K562 (cell line): ENCODE measurements around the gene KCNA4. TPM values are rescaled to one million over a fixed set of nuclear protein-coding genes. Genes with fewer than 3 reads are reported as not detected.

ENCODE experiments used
- ATAC-seq: fragments of 200-7000 bp; cut with Tn5 transposase; 3 replicates; pipeline ENCODE4 v1.9.1; 2020; ENCODE audit warnings: moderate library complexity
- BruUV-seq: library from RNA; stranded (reverse); fragments of 400-500 nt; replicated peaks from 2 replicates; lab custom pipeline; 2021; lab: Mats Ljungman, UMichigan
- CTCF ChIA-PET: fragments of 300-600 bp; formaldehyde crosslinking; extraction: SDS; loops from one replicate; lab custom pipeline; 2021; ENCODE audit warnings: low intra/inter-chr PET ratio; lab: Yijun Ruan, JAX
- POLR2A ChIA-PET: fragments of 300-600, 350-650 bp; sonication (Branson Sonifier 250); formaldehyde crosslinking; extraction: SDS; loops from one replicate; lab custom pipeline; 2021; ENCODE audit warnings: antibody characterized with exemption, inconsistent platforms; lab: Yijun Ruan, JAX
- DNase-seq, 4 experiments: peaks; one replicate each; pipeline versions ENCODE4 v3.0.0 to v3.0.0-alpha.2; 2011 to 2018; ENCODE audit warnings: low spot score in 3 of 4, mixed read lengths in 3 of 4; ENCODE audit errors: extremely low read depth in 1 of 4
- FAIRE-seq: peaks from 2 replicates; lab custom pipeline; 2011; peaks lifted over from hg19 to GRCh38; lab: Jason Lieb, UNC
- H2AFZ ChIP-seq: 2 replicates; pipeline ENCODE4 v1.6.0; 2011; ENCODE audit warnings: low read depth, low read length, control low read depth, inconsistent platforms
- H3K27ac ChIP-seq: fragments of 200-600 bp; 3 replicates; pipeline ENCODE4 v1.8.0; 2011; ENCODE audit warnings: low read depth, mild to moderate bottlenecking, control low read depth, inconsistent platforms, low read length, moderate library complexity, mixed read lengths; ENCODE audit errors: extremely low read depth
- H3K27me3 ChIP-seq, 2 experiments: fragments of 300-600 bp in 1 of 2; 2 replicates in 1 of 2; 3 replicates in 1 of 2; pipeline versions ENCODE4 v1.6.0 to v1.8.0; 2011; ENCODE audit warnings: inconsistent platforms in 2 of 2, low read length in 2 of 2, mild to moderate bottlenecking in 1 of 2, mixed read lengths in 1 of 2, moderate library complexity in 1 of 2; ENCODE audit not compliant: control insufficient read depth in 2 of 2, insufficient read depth in 2 of 2
- H3K36me3 ChIP-seq: fragments of 300-600 bp; 3 replicates; pipeline ENCODE4 v1.8.0; 2011; ENCODE audit warnings: mild to moderate bottlenecking, low read length, inconsistent platforms; ENCODE audit not compliant: control insufficient read depth, insufficient read depth
- H3K4me1 ChIP-seq, 2 experiments: fragments of 200-600 bp in 1 of 2; replicated peaks in 1 of 2; 2 replicates in 1 of 2; 3 replicates in 1 of 2; pipeline versions ENCODE4 v1.5.1 to v1.8.0; 2011; ENCODE audit warnings: inconsistent platforms in 2 of 2, low read length in 2 of 2, mild to moderate bottlenecking in 1 of 2, mixed read lengths in 1 of 2, moderate library complexity in 1 of 2; ENCODE audit not compliant: control insufficient read depth in 2 of 2, insufficient read depth in 2 of 2
- H3K4me2 ChIP-seq: 2 replicates; pipeline ENCODE4 v1.6.1; 2011; ENCODE audit warnings: low read length, control low read depth, inconsistent platforms, mixed read lengths; ENCODE audit not compliant: insufficient read depth
- H3K4me3 ChIP-seq: fragments of 200-600 bp; sonication (generic), shearing (Covaris generic); 2 replicates; pipeline ENCODE4 v1.5.1; 2016; ENCODE audit warnings: control low read depth, inconsistent platforms
- H3K79me2 ChIP-seq: fragments of 200-600 bp; 3 replicates; pipeline ENCODE4 v1.8.0; 2011; ENCODE audit warnings: low read length, inconsistent platforms; ENCODE audit not compliant: control insufficient read depth, insufficient read depth
- H3K9ac ChIP-seq, 2 experiments: 2 replicates each; pipeline versions ENCODE4 v1.6.0 to v1.6.1; 2011; ENCODE audit warnings: low read depth in 2 of 2, low read length in 2 of 2, control low read depth in 1 of 2, inconsistent platforms in 1 of 2, mild to moderate bottlenecking in 1 of 2, mixed read lengths in 1 of 2; ENCODE audit not compliant: insufficient read depth in 1 of 2
- H3K9me1 ChIP-seq: one replicate; pipeline ENCODE4 v1.6.0; 2011; ENCODE audit warnings: inconsistent platforms, mild to moderate bottlenecking, low read length, moderate library complexity; ENCODE audit not compliant: control insufficient read depth, insufficient read depth
- H3K9me3 ChIP-seq: replicated peaks from 2 replicates; pipeline ENCODE4 v1.5.1; 2011; ENCODE audit warnings: low read depth, low read length, inconsistent platforms; ENCODE audit not compliant: control insufficient read depth, insufficient read depth
- H4K20me1 ChIP-seq: replicated peaks from 2 replicates; pipeline ENCODE4 v1.6.1; 2011; ENCODE audit warnings: low read length, inconsistent platforms, mixed read lengths; ENCODE audit not compliant: control insufficient read depth, insufficient read depth
- ATF1 ChIP-seq, 2 experiments: fragments of 450-650 bp in 1 of 2; IDR thresholded peaks; 2 replicates each; pipeline ENCODE4 v1.6.1; 2016; ENCODE audit warnings: missing compliant biosample characterization in 1 of 2, missing genetic modification characterization in 1 of 2
- CBX2 ChIP-seq: fragments of 200-600 bp; sonication (generic); IDR thresholded peaks from one replicate; pipeline ENCODE4 v1.6.1; 2012; ENCODE audit warnings: mild to moderate bottlenecking, low read length, inconsistent platforms; ENCODE audit not compliant: insufficient read depth, poor library complexity, severe bottlenecking
- GATAD2A ChIP-seq: fragments of 450-650 bp; IDR thresholded peaks from 2 replicates; pipeline ENCODE4 v1.6.1; 2017
- GTF2E2 ChIP-seq: fragments of 200-800 bp; sonication (Bioruptor generic); IDR thresholded peaks from 2 replicates; pipeline ENCODE4 v1.6.1; 2016; ENCODE audit warnings: missing genetic modification characterization, missing compliant biosample characterization
- HSF4 ChIP-seq: fragments of 250-450 bp; sonication (Bioruptor Pico); IDR thresholded peaks from 2 replicates; pipeline ENCODE4 v2.1.2; 2022; ENCODE audit warnings: mild to moderate bottlenecking, moderate library complexity, borderline replicate concordance
- IRF2 ChIP-seq: sonication (generic); formaldehyde crosslinking; IDR thresholded peaks from 2 replicates; pipeline ENCODE4 v1.8.1; 2022; ENCODE audit warnings: mild to moderate bottlenecking, missing genetic modification reagents
- KAT7 ChIP-seq: sonication (generic); formaldehyde crosslinking; IDR thresholded peaks from 2 replicates; pipeline ENCODE4 v1.8.0; 2022; ENCODE audit warnings: missing genetic modification reagents, mild to moderate bottlenecking, borderline replicate concordance
- MAFG ChIP-seq: fragments of 450-650 bp; conservative IDR thresholded peaks from 2 replicates; pipeline ENCODE4 v1.6.1; 2016; ENCODE audit warnings: missing genetic modification characterization, missing compliant biosample characterization
- MAZ ChIP-seq, 2 experiments: fragments of 450-650 bp in 1 of 2; sonication (generic) in 1 of 2; formaldehyde crosslinking; IDR thresholded peaks in 1 of 2; conservative IDR thresholded peaks in 1 of 2; 2 replicates each; pipeline versions ENCODE4 v1.4.0 to v1.5.0; 2020; ENCODE audit warnings: mild to moderate bottlenecking in 1 of 2, missing genetic modification reagents in 1 of 2
- NONO ChIP-seq, 2 experiments: fragments of 200-400 bp in 1 of 2; fragments of 450-650 bp in 1 of 2; formaldehyde crosslinking in 1 of 2; IDR thresholded peaks; 2 replicates each; pipeline ENCODE4 v1.6.1; 2017; ENCODE audit warnings: low read depth in 2 of 2, mild to moderate bottlenecking in 2 of 2, moderate library complexity in 2 of 2, low read length in 1 of 2
- ZFP30 ChIP-seq: fragments of 250-450 bp; sonication (Bioruptor Pico); IDR thresholded peaks from 2 replicates; pipeline ENCODE4 v1.8.0; 2022; ENCODE audit warnings: moderate library complexity, mild to moderate bottlenecking, inconsistent platforms, borderline replicate concordance
- ZNF143 ChIP-seq: sonication (generic); formaldehyde crosslinking; IDR thresholded peaks from 2 replicates; pipeline ENCODE4 v1.9.0; 2022; ENCODE audit warnings: mild to moderate bottlenecking, missing genetic modification reagents
- ZNF780A ChIP-seq: fragments of 250-450 bp; sonication (Bioruptor Pico); IDR thresholded peaks from 2 replicates; pipeline ENCODE4 v1.5.0; 2021; ENCODE audit warnings: mild to moderate bottlenecking
- WGBS: fragments of 100-300 bp; shearing (Covaris generic); methylation state at CpG from one replicate; pipeline ENCODE4 v1.1.6; 2016; ENCODE audit warnings: low coverage, mixed read lengths; ENCODE audit not compliant: insufficient coverage; ENCODE audit errors: missing lambda C conversion rate; 5-methylcytosine and 5-hydroxymethylcytosine counted together
- in situ Hi-C: fragments of 300-500 bp; cut with MboI; formaldehyde crosslinking; loops from 4 replicates; pipeline ENCODE4 v1.15.0; 2018; ENCODE audit warnings: inconsistent platforms, mixed read lengths
- intact Hi-C: fragments of 100-400 bp; cut with micrococcal nuclease; formaldehyde crosslinking; loops from 2 replicates; pipeline ENCODE4 v1.14.2; 2022
- polyA plus RNA-seq, 8 experiments: library from polyadenylated mRNA; depleted of rRNA in 4 of 8; stranded (reverse) in 5 of 8; unstranded in 3 of 8; fragments of >200 nt; fragmentation: Nextera tagmentation in 2 of 8; fragmentation: Illumina TruSeq in 1 of 8; extraction: Ambion mirVana in 2 of 8; extraction: Trizol in 1 of 8; gene quantifications; 2 replicates each; pipeline versions ENCODE4 v1.2.1 to v1.2.3, GENCODE V29; 2011 to 2014; ENCODE audit warnings: inconsistent platforms in 1 of 8, missing spikeins in 1 of 8
- total RNA-seq, 7 experiments: library from RNA; depleted of rRNA in 6 of 7; stranded (reverse); fragments of >200 nt in 6 of 7; fragmentation: Illumina TruSeq in 2 of 7; extraction: Trizol in 2 of 7; gene quantifications; 2 replicates each; pipeline versions ENCODE4 v1.2.1 to v1.2.3, GENCODE V29; 2011 to 2021; ENCODE audit warnings: low replicate concordance in 1 of 7
- TF ChIP-seq, protein P1 (sequence below): fragments of 250-450 bp; sonication (Bioruptor Pico); IDR thresholded peaks from 2 replicates; pipeline ENCODE4 v1.4.0; 2020
- TF ChIP-seq, protein P2 (sequence below), 2 experiments: IDR thresholded peaks in 1 of 2; conservative IDR thresholded peaks in 1 of 2; 2 replicates each; pipeline ENCODE4 v1.6.1; 2016; ENCODE audit warnings: low read depth in 2 of 2, mild to moderate bottlenecking in 1 of 2, missing compliant biosample characterization in 1 of 2, missing genetic modification characterization in 1 of 2, moderate library complexity in 1 of 2

The KCNA4 gene
- total and polyA plus RNA-seq, 9 of the 15 experiments (the other 6 are each of a cell fraction or from before 2014, with no cell fraction given), result not detected

DNA sequence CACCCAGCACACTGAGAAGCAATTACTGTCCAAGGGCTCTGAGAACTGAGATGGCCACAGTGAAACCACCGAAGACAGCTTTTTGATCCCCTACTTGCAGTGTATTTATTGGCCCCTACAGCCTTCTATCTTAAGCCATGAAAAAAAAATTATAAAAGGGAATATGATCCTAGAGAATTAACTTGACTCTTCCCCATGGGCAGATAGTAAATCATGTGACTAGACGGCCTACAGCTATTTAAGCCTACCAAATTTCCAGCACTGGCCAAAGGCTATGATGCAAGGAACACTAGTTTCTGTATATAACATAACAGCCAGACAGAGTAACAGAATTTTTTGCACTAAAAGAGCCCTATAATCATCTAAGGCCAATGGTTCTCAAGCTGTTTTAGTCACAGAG, 53.8 kb downstream of the KCNA4 start:
- FAIRE-seq (no peak), ATAC-seq (no peak), DNase-seq (no peak)
- in situ Hi-C loops, result no loop called here
- POLR2A ChIA-PET, result no interaction called here
- intact Hi-C loops, result no loop called here
- CTCF ChIA-PET, result no interaction called here
- BruUV-seq, result no TSS peak
- 0% methylated on average over 2 of the region's 2 CpGs for WGBS
- Histone ChIP-seq H3K4me2 (no peak overlapping the region), H3K27me3 (no peaks in the 10 kb centered on the region), H3K27ac (no peak overlapping the region), H3K4me3 (no peak overlapping the region), H3K4me1 (no peaks in the 10 kb centered on the region), H3K9me3 (no peaks in the 10 kb centered on the region), H4K20me1 (no peaks in the 10 kb centered on the region), H3K9me1 (no peaks in the 10 kb centered on the region), H3K9ac (no peak overlapping the region), H2AFZ (no peak overlapping the region), H3K79me2 (no peaks in the 10 kb centered on the region), H3K36me3 (no peaks in the 10 kb centered on the region)
- no peak for TF ChIP-seq CBX2
- TF ChIP-seq IRF2 (CRISPR knock-in tag), result no peak
- TF ChIP-seq GTF2E2 (tag), result no peak
- TF ChIP-seq, protein P1, sequence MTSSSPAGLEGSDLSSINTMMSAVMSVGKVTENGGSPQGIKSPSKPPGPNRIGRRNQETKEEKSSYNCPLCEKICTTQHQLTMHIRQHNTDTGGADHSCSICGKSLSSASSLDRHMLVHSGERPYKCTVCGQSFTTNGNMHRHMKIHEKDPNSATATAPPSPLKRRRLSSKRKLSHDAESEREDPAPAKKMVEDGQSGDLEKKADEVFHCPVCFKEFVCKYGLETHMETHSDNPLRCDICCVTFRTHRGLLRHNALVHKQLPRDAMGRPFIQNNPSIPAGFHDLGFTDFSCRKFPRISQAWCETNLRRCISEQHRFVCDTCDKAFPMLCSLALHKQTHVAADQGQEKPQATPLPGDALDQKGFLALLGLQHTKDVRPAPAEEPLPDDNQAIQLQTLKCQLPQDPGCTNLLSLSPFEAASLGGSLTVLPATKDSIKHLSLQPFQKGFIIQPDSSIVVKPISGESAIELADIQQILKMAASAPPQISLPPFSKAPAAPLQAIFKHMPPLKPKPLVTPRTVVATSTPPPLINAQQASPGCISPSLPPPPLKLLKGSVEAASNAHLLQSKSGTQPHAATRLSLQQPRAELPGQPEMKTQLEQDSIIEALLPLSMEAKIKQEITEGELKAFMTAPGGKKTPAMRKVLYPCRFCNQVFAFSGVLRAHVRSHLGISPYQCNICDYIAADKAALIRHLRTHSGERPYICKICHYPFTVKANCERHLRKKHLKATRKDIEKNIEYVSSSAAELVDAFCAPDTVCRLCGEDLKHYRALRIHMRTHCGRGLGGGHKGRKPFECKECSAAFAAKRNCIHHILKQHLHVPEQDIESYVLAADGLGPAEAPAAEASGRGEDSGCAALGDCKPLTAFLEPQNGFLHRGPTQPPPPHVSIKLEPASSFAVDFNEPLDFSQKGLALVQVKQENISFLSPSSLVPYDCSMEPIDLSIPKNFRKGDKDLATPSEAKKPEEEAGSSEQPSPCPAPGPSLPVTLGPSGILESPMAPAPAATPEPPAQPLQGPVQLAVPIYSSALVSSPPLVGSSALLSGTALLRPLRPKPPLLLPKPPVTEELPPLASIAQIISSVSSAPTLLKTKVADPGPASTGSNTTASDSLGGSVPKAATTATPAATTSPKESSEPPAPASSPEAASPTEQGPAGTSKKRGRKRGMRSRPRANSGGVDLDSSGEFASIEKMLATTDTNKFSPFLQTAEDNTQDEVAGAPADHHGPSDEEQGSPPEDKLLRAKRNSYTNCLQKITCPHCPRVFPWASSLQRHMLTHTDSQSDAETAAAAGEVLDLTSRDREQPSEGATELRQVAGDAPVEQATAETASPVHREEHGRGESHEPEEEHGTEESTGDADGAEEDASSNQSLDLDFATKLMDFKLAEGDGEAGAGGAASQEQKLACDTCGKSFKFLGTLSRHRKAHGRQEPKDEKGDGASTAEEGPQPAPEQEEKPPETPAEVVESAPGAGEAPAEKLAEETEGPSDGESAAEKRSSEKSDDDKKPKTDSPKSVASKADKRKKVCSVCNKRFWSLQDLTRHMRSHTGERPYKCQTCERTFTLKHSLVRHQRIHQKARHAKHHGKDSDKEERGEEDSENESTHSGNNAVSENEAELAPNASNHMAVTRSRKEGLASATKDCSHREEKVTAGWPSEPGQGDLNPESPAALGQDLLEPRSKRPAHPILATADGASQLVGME (CRISPR knock-in tag), result no peak
- no peak for TF ChIP-seq GATAD2A
- TF ChIP-seq NONO (IDR thresholded peaks at IDR 0.05; ENCODE audit: low read depth in 2 of 2, low read length in 1 of 2), result no peak
- no peak for TF ChIP-seq MAZ (CRISPR knock-in tag; conservative IDR thresholded peaks at IDR 0.05 in 1 of 2, IDR thresholded peaks at IDR 0.05 in 1 of 2)
- no peak for TF ChIP-seq ZNF780A (CRISPR knock-in tag)
- no peak for TF ChIP-seq ZFP30
- no peak for TF ChIP-seq HSF4 (CRISPR knock-in tag)
- no peak for TF ChIP-seq ATF1 (CRISPR knock-in tag; IDR thresholded peaks at IDR 0.05)
- no peak for TF ChIP-seq ATF1 (tag; IDR thresholded peaks at IDR 0.05)
- no peak for TF ChIP-seq KAT7 (CRISPR knock-in tag)
- TF ChIP-seq, protein P2, sequence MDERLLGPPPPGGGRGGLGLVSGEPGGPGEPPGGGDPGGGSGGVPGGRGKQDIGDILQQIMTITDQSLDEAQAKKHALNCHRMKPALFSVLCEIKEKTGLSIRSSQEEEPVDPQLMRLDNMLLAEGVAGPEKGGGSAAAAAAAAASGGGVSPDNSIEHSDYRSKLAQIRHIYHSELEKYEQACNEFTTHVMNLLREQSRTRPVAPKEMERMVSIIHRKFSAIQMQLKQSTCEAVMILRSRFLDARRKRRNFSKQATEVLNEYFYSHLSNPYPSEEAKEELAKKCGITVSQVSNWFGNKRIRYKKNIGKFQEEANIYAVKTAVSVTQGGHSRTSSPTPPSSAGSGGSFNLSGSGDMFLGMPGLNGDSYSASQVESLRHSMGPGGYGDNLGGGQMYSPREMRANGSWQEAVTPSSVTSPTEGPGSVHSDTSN (CRISPR knock-in tag; IDR thresholded peaks at IDR 0.05; ENCODE audit: low read depth), result no peak
- TF ChIP-seq, protein P2 (tag; conservative IDR thresholded peaks at IDR 0.05; ENCODE audit: low read depth), result no peak
- no peak for TF ChIP-seq MAFG (tag)
- TF ChIP-seq ZNF143 (CRISPR knock-in tag), result no peak
